HG03378 (cell line): ENCODE results near the gene LOXL3.
"Not testable (repeated sequence)": the region's sequence is repeated elsewhere in the genome, so short reads cannot be mapped to it uniquely, and the experiment has no call there.

Experiments
- ATAC-seq: cut with Tn5 transposase; IDR thresholded peaks from one replicate; pipeline ENCODE4 v1.9.1; 2021; ENCODE audit warnings: mild to moderate bottlenecking, moderate library complexity; ENCODE audit not compliant: unreplicated experiment

LOXL3 gene

DNA sequence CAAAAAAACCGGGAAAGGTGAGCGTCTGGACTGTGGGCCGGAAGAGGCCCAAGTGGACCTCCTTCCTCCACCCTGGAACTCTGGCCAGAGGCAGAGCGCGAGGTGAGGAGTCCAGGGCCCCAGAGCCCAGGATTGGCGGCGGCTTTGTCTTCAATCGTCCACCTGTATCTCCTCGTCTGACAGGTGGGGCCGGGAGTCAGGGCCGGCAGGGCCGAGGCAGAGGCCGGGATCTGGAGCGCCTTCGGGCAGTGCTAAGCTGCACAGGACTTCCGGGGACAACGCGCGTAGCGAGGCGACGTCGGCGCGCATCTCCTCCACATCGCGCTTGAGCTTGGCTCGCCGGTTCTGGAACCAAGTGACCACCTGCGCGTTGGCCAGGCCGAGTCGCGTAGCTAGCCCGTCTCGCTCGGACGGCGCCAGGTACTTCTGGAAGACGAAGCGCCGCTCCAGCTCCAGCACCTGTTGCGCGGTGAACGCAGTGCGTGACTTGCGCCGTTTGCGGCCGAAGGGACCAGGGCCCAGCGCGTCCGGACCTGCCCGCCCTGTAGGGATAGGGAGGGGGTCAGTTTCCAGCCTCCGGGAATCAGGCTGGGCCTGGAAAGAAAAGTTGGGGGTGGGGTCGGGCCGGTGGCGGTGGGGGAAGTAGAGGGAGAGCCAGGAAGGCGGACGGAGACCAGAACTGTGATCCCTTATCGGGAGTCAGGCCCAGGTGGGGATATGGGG, 55.8 kb downstream of the LOXL3 start:
- no peak for ATAC-seq

DNA sequence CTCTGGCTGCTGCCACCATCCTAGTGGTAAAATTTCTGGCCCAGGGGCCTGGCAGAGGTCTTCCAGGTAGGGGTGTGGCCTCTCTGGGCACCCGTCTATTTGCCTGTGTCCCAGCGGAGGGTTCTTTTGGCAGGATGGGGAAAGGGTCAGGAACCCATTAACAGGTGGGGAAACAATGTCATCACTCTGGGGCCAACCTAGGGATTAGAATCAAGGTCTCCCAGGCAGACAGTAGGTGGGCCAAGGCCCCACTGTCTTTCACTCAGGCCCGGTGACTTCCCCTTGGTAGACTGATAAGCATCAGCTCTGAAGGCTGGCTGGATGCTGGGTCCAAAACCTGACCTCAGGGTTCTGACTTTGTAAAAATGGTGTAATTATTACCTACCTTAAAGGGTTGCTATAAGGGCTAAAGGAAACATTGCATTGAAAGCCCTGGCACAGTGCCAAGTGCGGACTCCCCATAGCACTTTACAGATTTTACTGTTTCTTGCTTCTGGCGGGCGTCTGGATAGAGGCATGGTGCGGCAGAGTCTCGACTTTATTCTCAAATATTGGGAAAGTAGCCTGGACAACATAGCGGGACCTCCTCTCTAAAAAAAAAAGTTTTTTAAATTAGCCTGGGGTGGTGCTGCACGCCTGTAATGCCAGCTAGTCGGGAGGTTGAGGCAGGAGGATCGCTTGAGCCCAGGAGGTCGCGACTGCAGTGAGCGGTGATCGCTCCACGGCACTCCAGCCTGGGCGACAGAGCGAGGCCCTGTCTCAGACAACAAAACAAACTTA, 56.6 kb downstream of the LOXL3 start:
- no peak for ATAC-seq

DNA sequence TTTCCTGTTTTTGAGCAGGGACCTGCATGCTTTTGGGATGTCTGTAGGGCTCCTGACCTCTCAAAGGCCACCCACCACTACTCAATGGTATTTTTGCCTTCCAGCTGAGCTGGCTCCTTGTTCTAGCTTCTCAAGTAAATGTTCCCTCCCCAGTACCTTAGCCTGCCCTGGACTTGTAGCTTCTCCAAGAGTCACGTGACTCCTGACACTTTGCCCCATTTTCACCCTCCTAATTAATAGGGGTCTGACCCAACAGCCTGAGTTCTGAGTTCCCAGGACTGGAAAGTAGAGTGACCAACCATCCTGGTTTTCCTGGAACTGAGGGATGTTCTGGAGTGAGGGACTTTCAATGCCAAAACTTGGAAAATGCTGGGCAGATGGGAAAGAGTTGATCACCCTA, 58.3 kb downstream of the LOXL3 start:
- no peak for ATAC-seq

DNA sequence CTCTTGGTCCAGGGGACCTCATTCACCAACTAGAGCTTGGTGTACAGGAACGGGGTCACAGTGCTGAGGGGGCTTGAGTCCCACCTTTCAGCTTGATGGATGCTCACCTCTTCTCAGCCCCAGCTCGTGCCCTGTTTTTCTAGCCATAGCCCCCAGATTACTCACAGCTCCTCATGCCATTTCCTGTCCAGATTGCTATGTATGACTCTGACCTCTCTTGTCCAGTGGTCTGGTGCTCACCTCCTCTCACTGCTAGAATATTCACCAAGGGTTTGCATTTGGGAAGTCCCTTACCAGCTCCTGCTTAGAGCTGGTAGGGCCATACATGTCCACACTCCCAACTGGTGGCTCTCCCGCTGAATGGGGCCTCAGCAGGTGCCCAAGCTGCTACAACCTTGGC, 60.2 kb downstream of the LOXL3 start:
- ATAC-seq: no peak

DNA sequence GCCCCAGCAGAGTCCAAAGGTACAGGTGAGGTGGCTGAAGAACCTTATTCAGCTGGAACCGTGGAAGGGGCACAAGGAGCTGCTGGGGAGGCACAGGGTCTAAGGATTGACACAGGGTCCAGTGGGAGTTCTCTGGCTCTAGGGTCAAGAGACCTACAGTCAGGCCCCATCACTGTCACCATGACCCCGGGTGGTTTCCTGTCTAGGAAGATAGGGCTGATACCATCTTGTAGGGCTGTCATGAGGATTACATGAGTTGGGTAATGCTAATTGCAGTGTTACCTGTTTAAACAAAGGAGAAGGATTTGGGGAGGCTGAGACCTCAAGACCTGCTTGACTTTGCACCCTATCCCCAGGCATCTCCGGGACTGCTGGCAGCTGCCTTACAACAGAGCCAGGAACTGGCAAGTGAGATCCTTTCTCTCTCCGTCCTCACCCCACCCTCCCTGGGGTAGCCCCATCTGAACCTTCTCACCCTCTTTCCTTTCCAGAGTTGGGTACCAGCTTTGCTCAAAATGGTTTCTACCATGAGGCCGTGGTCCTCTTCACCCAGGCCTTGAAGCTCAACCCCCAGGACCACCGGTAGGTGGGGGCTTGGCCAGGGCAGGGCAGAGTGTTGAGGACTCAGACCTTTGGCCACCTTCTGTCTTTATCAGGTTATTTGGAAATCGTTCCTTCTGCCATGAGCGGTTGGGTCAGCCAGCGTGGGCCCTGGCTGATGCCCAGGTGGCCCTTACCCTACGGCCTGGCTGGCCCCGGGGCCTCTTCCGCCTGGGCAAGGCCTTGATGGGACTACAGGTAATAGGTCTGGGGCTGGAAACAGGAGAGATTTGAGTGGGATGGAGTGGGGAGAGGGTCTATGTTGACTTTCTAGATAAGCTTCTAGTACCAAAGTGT, 61.8 kb downstream of the LOXL3 start:
- no peak for ATAC-seq

DNA sequence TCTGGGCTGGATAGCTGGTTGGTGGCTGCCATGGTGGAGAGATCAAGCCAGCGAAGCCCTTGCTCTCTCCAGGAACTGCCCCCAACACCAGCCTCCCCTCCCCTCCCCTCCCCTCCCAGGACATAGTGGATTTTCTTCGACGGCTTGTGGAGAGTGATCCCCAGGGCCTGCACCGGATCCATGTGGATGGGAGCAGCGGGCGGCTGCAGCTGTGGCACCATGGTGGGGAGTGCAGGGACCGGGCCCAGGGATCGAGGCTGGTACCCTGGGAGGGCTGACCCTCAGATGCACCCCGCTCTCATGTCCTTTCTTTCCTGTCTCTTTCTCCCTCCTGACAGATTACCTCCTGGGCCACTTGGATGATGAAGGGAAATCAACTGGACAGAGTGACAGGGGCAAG, 63.8 kb downstream of the LOXL3 start:
- ATAC-seq: no peak

DNA sequence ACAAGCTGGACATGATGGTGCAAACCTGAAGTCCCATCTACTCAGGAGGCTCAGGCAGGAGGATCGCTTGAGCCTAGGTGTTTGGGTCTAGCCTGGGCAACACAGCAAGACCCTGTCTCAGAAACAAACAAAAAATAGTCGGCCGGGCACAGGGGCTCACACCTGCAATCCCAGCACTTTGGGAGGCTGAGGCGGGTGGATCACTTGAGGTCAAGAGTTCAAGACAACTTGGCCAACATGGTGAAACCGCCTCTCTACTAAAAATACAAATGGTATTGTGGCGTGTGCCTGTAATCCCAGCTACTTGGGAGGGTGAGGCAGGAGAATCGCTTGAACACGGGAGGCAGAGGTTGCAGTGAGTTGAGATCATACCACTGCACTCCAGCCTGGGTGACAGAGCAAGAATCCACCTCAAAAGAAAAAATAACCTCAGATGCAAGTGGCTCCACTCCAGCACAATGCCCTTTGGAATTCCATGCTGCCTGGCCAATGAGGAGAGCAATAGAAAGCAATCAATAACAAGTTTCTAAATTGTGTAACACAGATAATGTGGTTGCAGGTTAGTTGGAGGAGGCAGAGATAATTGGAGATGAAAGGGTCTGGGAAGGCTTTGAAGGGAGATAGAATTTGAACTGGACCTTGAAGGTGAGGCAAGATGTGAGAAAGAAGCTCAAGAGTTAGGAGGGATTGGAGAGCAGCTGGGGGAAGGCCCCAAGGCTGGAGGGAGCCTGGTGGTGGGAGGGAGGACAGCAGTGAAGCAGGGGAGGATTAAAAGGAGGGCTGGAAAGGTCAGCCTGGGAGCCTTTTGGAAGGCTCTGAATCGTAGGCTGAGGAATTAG, 64.9 kb downstream of the LOXL3 start:
- ATAC-seq: no peak

DNA sequence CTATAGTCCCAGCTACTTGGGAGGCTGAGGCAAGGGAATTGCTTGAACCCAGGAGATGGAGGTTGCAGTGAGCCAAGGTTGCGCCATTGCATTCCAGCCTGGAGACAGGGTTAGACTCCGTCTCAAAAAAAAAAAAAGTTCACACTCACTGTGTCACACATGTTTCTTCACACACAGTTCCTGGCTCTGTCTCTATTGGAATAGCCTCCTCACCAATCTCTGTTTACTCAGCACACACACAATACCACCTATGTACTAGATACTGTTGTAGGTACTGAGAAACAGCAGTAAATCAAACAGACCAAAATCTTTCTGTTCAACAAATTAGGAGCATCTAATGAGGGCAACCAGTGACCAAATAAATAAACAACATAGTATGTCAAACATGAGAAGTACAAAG, 67.6 kb downstream of the LOXL3 start:
- no peak for ATAC-seq

DNA sequence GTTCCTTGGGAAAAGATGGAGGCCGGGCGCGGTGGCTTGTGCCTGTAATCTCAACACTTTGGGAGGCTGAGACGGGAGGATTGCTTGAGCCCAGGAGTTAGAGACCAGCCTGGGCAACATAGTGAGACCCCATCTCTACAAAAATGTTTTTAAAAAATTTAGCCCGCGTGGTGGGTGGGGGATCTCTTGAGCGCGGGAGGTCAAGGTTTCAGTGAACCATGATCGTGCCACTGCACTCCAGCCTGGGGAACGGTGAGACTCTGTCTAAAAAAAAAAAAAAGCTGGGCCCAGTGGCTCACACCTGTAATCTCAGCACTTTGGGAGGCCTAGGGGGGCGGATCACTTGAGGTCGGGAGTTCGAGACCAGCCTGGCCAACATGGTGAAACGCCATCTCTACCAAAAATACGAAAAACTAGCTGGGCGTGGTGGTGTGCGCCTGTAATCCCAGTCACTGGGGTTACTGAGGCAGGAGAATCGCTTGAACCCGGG, 70.0 kb downstream of the LOXL3 start:
- ATAC-seq: not testable (repeated sequence)

DNA sequence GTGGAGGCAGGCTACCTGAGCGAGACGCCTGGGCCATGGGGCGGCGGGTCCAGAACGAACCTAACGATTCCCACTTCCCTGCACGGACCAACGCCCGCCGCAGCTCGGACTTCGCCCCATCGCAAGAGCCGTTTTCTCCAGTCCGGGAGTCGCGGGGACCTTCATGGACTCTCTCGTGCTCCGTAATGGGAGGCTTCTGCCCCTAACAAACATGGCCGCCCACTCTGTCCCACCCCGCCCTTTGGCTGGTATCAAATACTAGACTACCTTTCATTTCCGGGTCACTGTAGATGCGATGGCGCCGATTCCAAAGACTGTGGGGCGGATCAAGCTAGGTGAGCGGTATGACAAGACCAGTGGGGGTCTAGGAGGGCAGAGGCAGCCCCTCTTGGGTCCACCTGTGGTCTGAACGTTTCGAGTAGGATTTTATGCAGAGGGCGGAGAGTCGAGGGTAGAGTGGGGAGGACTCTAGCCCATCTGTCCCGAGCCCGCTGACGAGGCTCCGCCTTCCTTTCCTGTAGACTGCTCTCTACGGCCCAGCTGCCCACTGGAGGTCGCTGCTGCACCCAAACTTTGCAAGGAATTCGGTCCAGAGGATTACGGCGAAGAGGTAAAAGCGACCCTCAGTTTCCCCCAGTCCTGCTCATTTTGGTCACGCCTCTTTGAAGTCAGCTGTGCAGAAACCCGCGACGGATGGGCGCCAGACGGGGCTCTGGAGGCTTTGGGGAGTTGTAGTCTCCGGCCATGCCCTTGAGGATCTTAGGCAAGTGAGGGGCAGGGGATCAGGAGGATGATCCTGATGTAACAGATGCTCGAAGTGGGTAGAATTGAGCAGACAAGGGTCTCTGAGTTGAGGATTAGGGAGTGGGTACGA, 70.7 kb downstream of the LOXL3 start, which contains the start of the genes CCDC142 and TTC31:
TSS of gene CCDC142 (minus strand) at position 198 of the 874 bp plus-strand sequence. CDS start at position 37, 161 bp downstream.
TSS of gene TTC31 (plus strand) at position 281 of the 874 bp plus-strand sequence. CDS start at position 296, 15 bp downstream.
- peak; percentile 88 for ATAC-seq
